Adrenal gland (tissue), 12 donors: Measurements from ENCODE around the gene LHPP. TPM values are rescaled to one million over a fixed set of nuclear protein-coding genes. Genes with fewer than 3 reads are reported as not detected.
"Not testable (repeated sequence)": the region's sequence is repeated elsewhere in the genome, so short reads cannot be mapped to it uniquely, and the experiment has no call there.

Experiments
- DNase-seq, 7 donors: peaks; one replicate each; pipeline ENCODE4 v3.0.0-alpha.2; 2019 to 2020
- H3K27ac ChIP-seq, 5 donors: fragments of 200-600 bp; sonication (generic) in 4 of 5; 1 replicate in 3 of 5; 2 replicates in 2 of 5; pipeline versions ENCODE4 v1.5.1 to v1.8.0; 2016 to 2020; ENCODE audit warnings: mild to moderate bottlenecking in 1 of 5
- H3K27me3 ChIP-seq: fragments of 200-600 bp; 2 replicates; pipeline ENCODE4 v1.8.0; 2021
- H3K36me3 ChIP-seq, 2 donors: fragments of 200-600 bp; replicated peaks in 1 of 2; 1 replicate in 1 of 2; 2 replicates in 1 of 2; pipeline versions ENCODE4 v1.5.1 to v1.8.0; 2018 to 2022
- H3K4me1 ChIP-seq, 2 donors: fragments of 200-600 bp; replicated peaks in 1 of 2; 1 replicate in 1 of 2; 2 replicates in 1 of 2; pipeline versions ENCODE4 v1.5.1 to v1.8.0; 2018 to 2021
- H3K4me3 ChIP-seq, 4 donors: fragments of 200-600 bp; sonication (generic) in 3 of 4; one replicate each; pipeline ENCODE4 v1.5.1; 2016 to 2018
- H3K9me3 ChIP-seq, 3 donors: fragments of 200-600 bp; sonication (generic) in 1 of 3; replicated peaks in 1 of 3; 1 replicate in 2 of 3; 2 replicates in 1 of 3; pipeline versions ENCODE4 v1.5.1 to v1.8.0; 2016 to 2021
- CTCF ChIP-seq, 6 experiments: fragments of 450-650 bp in 4 of 6; fragments of 200-600 bp in 2 of 6; sonication (generic) in 1 of 6; IDR thresholded peaks; 1 replicate in 5 of 6; 2 replicates in 1 of 6; pipeline versions ENCODE4 v1.5.1 to v1.8.0; 2016 to 2021; ENCODE audit warnings: antibody characterized with exemption in 6 of 6, mild to moderate bottlenecking in 2 of 6, moderate library complexity in 1 of 6
- POLR2A ChIP-seq, 2 donors: fragments of 450-650 bp; IDR thresholded peaks; one replicate each; pipeline ENCODE4 v1.6.1; 2017; ENCODE audit warnings: antibody characterized with exemption in 2 of 2, mild to moderate bottlenecking in 2 of 2, moderate library complexity in 1 of 2
- WGBS, 4 donors: extraction: QIAGEN DNeasy Blood & Tissue Kit in 2 of 4; methylation state at CpG; one replicate each; pipeline versions ENCODE4 v1.1.5 to v1.1.7; 2013 to 2017; 5-methylcytosine and 5-hydroxymethylcytosine counted together
- intact Hi-C, 2 donors: fragments of 100-400 bp; cut with DNase I; formaldehyde crosslinking; loops; one replicate each; pipeline versions ENCODE4 v1.14.1 to v1.15.0; 2022 to 2023
- polyA plus RNA-seq, 3 donors: library from polyadenylated mRNA; stranded (reverse); fragments of 200-250 nt in 2 of 3; fragments of 350-450 nt in 1 of 3; fragmentation: Illumina TruSeq in 1 of 3; extraction: RNeasy Lipid Tissue Mini Kit (QIAGEN cat#74804) in 1 of 3; gene quantifications; one replicate each; pipeline ENCODE4 v1.2.3, GENCODE V29; 2013 to 2014
- total RNA-seq, 9 donors: library from RNA; depleted of rRNA in 4 of 9; stranded (reverse); fragments of >200 nt in 4 of 9; fragments of 120-200 nt in 1 of 9; fragmentation: NEBNext Ultra II Directional in 1 of 9; extraction: Animal tissue kit (Norgen Biotek cat#: 25700) in 1 of 9; gene quantifications; one replicate each; pipeline versions ENCODE4 v1.1.0 to v1.2.4, GENCODE V29; 2013 to 2023
- donor health status: healthy with polysubstance abuse.
- donor health status: Bipolar disorder and iron deficiency.
- donor health status: DM: yes; HTN: yes; CAD: no.
- donor health status: DM: no; HTN: no; CAD: no.
- donor health status: DM: no; HTN: no; CAD: no.
- donor health status: DM: yes; HTN: yes; CAD: no.

The LHPP gene
- total and polyA plus RNA-seq, 12 donors = 10.5 to 70.1 (median 43.4) TPM

- WGBS, 4 donors = 56 to 74% (median 64%) methylated on average over 3 of the region's 3 CpGs
- no peak overlapping the region for H3K27ac ChIP-seq
- intact Hi-C loops = no loop called here
- no peaks in the 10 kb centered on the region for H3K4me1 ChIP-seq
- TF ChIP-seq CTCF (IDR thresholded peaks at IDR 0.05) (no peak), POLR2A (IDR thresholded peaks at IDR 0.05) (no peak)
- no peak overlapping the region for H3K4me3 ChIP-seq
- H3K9me3 ChIP-seq = no peaks in the 10 kb centered on the region
- no peaks in the 10 kb centered on the region for H3K27me3 ChIP-seq
- no peak for DNase-seq
- no peaks in the 10 kb centered on the region for H3K36me3 ChIP-seq
Observed at GRCh38 chr10:124428207-124428777, 33.3 kb upstream of the LHPP start.

- no peak overlapping the region for H3K27ac ChIP-seq
- H3K9me3 ChIP-seq = no peaks in the 10 kb centered on the region
- intact Hi-C loops = no loop called here
- DNase-seq = no peak
- H3K36me3 ChIP-seq = no peaks in the 10 kb centered on the region
- H3K4me3 ChIP-seq = no peak overlapping the region
- 55 to 69% (median 59%) methylated on average over 4 to 5 of the region's 5 CpGs for WGBS, 4 donors
- no peaks in the 10 kb centered on the region for H3K27me3 ChIP-seq
- H3K4me1 ChIP-seq = no peaks in the 10 kb centered on the region
- TF ChIP-seq POLR2A (IDR thresholded peaks at IDR 0.05) = no peak
- no peak for TF ChIP-seq CTCF (IDR thresholded peaks at IDR 0.05)
Observed at GRCh38 chr10:124429576-124429975, 32.0 kb upstream of the LHPP start.

GRCh38 chr10:124430077-124430476 is 31.5 kb upstream of the LHPP start:
- no peaks in the 10 kb centered on the region for H3K9me3 ChIP-seq
- no peak for DNase-seq
- no peak overlapping the region for H3K27ac ChIP-seq
- H3K36me3 ChIP-seq = no peaks in the 10 kb centered on the region
- no peak overlapping the region for H3K4me3 ChIP-seq
- H3K27me3 ChIP-seq = no peaks in the 10 kb centered on the region
- 89 to 94% (median 91%) methylated on average over 4 of the region's 4 CpGs for WGBS, 4 donors
- no peaks in the 10 kb centered on the region for H3K4me1 ChIP-seq
- intact Hi-C loops = no loop called here
- TF ChIP-seq POLR2A (IDR thresholded peaks at IDR 0.05) (no peak), CTCF (IDR thresholded peaks at IDR 0.05) (no peak)

DNA sequence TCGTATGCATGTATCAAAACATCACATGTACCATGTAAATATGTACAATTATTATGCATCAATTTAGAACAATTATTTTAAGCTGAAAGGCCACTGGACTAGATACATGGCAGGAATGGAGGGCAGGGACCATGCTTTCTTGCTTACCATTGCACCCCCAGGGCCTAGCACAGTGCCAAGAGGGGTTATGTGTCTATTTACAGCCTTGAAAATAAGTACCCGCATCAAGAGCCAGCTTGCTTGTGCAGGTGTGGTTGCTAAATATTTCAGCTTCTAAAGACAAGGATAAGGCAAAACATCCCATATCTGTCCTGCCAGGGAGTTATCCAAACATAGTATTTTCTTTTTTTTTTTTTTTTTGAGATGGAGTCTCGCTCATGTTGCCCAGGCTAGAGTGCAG is 28.2 kb upstream of the LHPP start:
- Histone ChIP-seq H3K27ac (no peak overlapping the region), H3K4me3 (no peak overlapping the region), H3K4me1 (no peaks in the 10 kb centered on the region), H3K27me3 (no peaks in the 10 kb centered on the region), H3K36me3 (no peaks in the 10 kb centered on the region), H3K9me3 (no peaks in the 10 kb centered on the region)
- no peak for TF ChIP-seq CTCF (IDR thresholded peaks at IDR 0.05)
- no peak for TF ChIP-seq POLR2A (IDR thresholded peaks at IDR 0.05)
- intact Hi-C loops = no loop called here
- no peak for DNase-seq
- 75 to 85% (median 83%) methylated on average over 3 of the region's 3 CpGs for WGBS, 4 donors

- H3K27ac ChIP-seq, H3K27me3 ChIP-seq, DNase-seq, H3K4me1 ChIP-seq, H3K36me3 ChIP-seq, H3K9me3 ChIP-seq, intact Hi-C loops, H3K4me3 ChIP-seq: not testable (repeated sequence)
- 73 to 87% (median 83%) methylated on average over 4 of the region's 4 CpGs for WGBS, 4 donors
Observed at GRCh38 chr10:124435683-124436082, 25.9 kb upstream of the LHPP start.
